Neural progenitor cell (in vitro differentiated cells): Measurements from ENCODE around the gene USP44. TPM values are rescaled to one million over a fixed set of nuclear protein-coding genes. Genes with fewer than 3 reads are reported as not detected.

Experiments
- DNase-seq: peaks from one replicate; pipeline ENCODE4 v3.0.0-alpha.2; 2016; ENCODE audit warnings: low spot score
- H2AFZ ChIP-seq: fragments of 200-600 bp; sonication (generic); replicated peaks from 2 replicates; pipeline ENCODE4 v1.6.1; 2016; ENCODE audit warnings: antibody characterized with exemption
- H3F3A ChIP-seq: fragments of 200-600 bp; sonication (generic); 2 replicates; pipeline ENCODE4 v1.6.1; 2016; ENCODE audit warnings: antibody characterized with exemption, low read depth
- H3K27ac ChIP-seq: fragments of 200-600 bp; sonication (generic); 2 replicates; pipeline ENCODE4 v1.5.1; 2016; ENCODE audit warnings: mild to moderate bottlenecking
- H3K27me3 ChIP-seq: fragments of 200-600 bp; sonication (generic); 2 replicates; pipeline ENCODE4 v1.6.1; 2016; ENCODE audit warnings: mild to moderate bottlenecking, moderate library complexity
- H3K36me3 ChIP-seq: fragments of 200-600 bp; sonication (generic); 2 replicates; pipeline ENCODE4 v1.5.1; 2016
- H3K4me1 ChIP-seq: fragments of 200-600 bp; sonication (generic); 2 replicates; pipeline ENCODE4 v1.6.1; 2016; ENCODE audit warnings: mixed run types
- H3K4me2 ChIP-seq: fragments of 200-600 bp; sonication (generic); 2 replicates; pipeline ENCODE4 v1.6.1; 2016
- H3K4me3 ChIP-seq: fragments of 200-600 bp; sonication (generic); 2 replicates; pipeline ENCODE4 v1.5.1; 2016
- H3K79me2 ChIP-seq: fragments of 200-600 bp; sonication (generic); 2 replicates; pipeline ENCODE4 v1.6.1; 2016; ENCODE audit warnings: low read depth
- H3K9ac ChIP-seq: fragments of 200-600 bp; sonication (generic); 2 replicates; pipeline ENCODE4 v1.6.1; 2016
- H3K9me3 ChIP-seq: fragments of 200-600 bp; sonication (generic); 2 replicates; pipeline ENCODE4 v1.5.1; 2016; ENCODE audit warnings: low read depth
- H4K20me1 ChIP-seq: fragments of 200-600 bp; sonication (generic); 2 replicates; pipeline ENCODE4 v1.6.1; 2016; ENCODE audit warnings: low read depth
- H3K27ac Mint-ChIP-seq: 3 replicates; pipeline ENCODE4 v1.8.0; 2021; ENCODE audit warnings: mixed read lengths
- H3K27me3 Mint-ChIP-seq: 2 replicates; pipeline ENCODE4 v1.8.0; 2022; ENCODE audit warnings: low read depth, mild to moderate bottlenecking, inconsistent platforms, moderate library complexity, mixed read lengths; ENCODE audit not compliant: insufficient read depth
- H3K36me3 Mint-ChIP-seq: 3 replicates; pipeline ENCODE4 v1.8.0; 2021; ENCODE audit warnings: mixed read lengths
- H3K4me1 Mint-ChIP-seq: 3 replicates; pipeline ENCODE4 v1.8.0; 2021; ENCODE audit warnings: mixed read lengths
- H3K4me3 Mint-ChIP-seq: 3 replicates; pipeline ENCODE4 v1.8.0; 2021; ENCODE audit warnings: mild to moderate bottlenecking, moderate library complexity, mixed read lengths
- H3K9me3 Mint-ChIP-seq: 3 replicates; pipeline ENCODE4 v1.8.0; 2020; ENCODE audit warnings: mixed read lengths
- CTCF ChIP-seq: fragments of 200-600 bp; sonication (generic); IDR thresholded peaks from 2 replicates; pipeline ENCODE4 v1.5.1; 2017; ENCODE audit warnings: antibody characterized with exemption, mild to moderate bottlenecking
- EZH2 ChIP-seq: fragments of 200-600 bp; sonication (generic); IDR thresholded peaks from 2 replicates; pipeline ENCODE4 v1.6.1; 2017; ENCODE audit warnings: antibody characterized with exemption, mild to moderate bottlenecking, moderate library complexity
- EZH2phosphoT487 ChIP-seq: fragments of 200-600 bp; sonication (generic); IDR thresholded peaks from 2 replicates; pipeline ENCODE4 v1.6.1; 2017; ENCODE audit warnings: antibody characterized with exemption
- total RNA-seq: library from RNA; depleted of rRNA; stranded (reverse); fragments of >200 nt; gene quantifications from 2 replicates; pipeline ENCODE4 v1.2.3, GENCODE V29; 2015; ENCODE audit warnings: low replicate concordance

Gene USP44
- total RNA-seq, 1 donor from 2014 or later: 79.4 TPM

GRCh38 chr12:95543305-95543704 lies 8.0 kb downstream of the USP44 start:
- Histone ChIP-seq H3K79me2 (peaks cover 98% of the 10 kb centered on the region), H3K4me3 (no peak overlapping the region), H3K27ac (no peak overlapping the region), H3K9me3 (no peaks in the 10 kb centered on the region), H3K27me3 (no peaks in the 10 kb centered on the region), H3K36me3 (no peaks in the 10 kb centered on the region), H3F3A (peaks cover 43% of the 10 kb centered on the region), H3K9ac (no peak overlapping the region), H3K4me1 (peaks cover 37% of the 10 kb centered on the region), H4K20me1 (peaks cover 8% of the 10 kb centered on the region), H2AFZ (no peak overlapping the region), H3K4me2 (no peak overlapping the region)
- Mint-ChIP-seq H3K27me3 (peaks cover 3% of the 10 kb centered on the region), H3K27ac (no peak overlapping the region), H3K36me3 (peaks cover 5% of the 10 kb centered on the region), H3K4me3 (no peak overlapping the region), H3K4me1 (peaks cover 36% of the 10 kb centered on the region), H3K9me3 (no peaks in the 10 kb centered on the region)
- TF ChIP-seq EZH2phosphoT487: no peak
- TF ChIP-seq CTCF: no peak
- no peak for TF ChIP-seq EZH2
- DNase-seq: no peak

- H3K27ac Mint-ChIP-seq: no peak overlapping the region
- TF ChIP-seq EZH2phosphoT487 (no peak), CTCF (no peak), EZH2 (no peak)
- H3K4me1 Mint-ChIP-seq: peaks cover 26% of the 10 kb centered on the region
- peaks cover 29% of the 10 kb centered on the region for H3K4me1 ChIP-seq
- H3K27me3 Mint-ChIP-seq: no peaks in the 10 kb centered on the region
- no peaks in the 10 kb centered on the region for H3K9me3 ChIP-seq
- peaks cover 24% of the 10 kb centered on the region for H3F3A ChIP-seq
- no peak overlapping the region for H2AFZ ChIP-seq
- H3K4me3 Mint-ChIP-seq: no peak overlapping the region
- no peaks in the 10 kb centered on the region for H3K9me3 Mint-ChIP-seq
- no peaks in the 10 kb centered on the region for H3K36me3 ChIP-seq
- H3K36me3 Mint-ChIP-seq: peaks cover 5% of the 10 kb centered on the region
- H3K79me2 ChIP-seq: peaks cover 96% of the 10 kb centered on the region
- no peak overlapping the region for H3K27ac ChIP-seq
- H3K9ac ChIP-seq: no peak overlapping the region
- no peak overlapping the region for H3K4me3 ChIP-seq
- H3K4me2 ChIP-seq: no peak overlapping the region
- H3K27me3 ChIP-seq: no peaks in the 10 kb centered on the region
- peaks cover 19% of the 10 kb centered on the region for H4K20me1 ChIP-seq
- no peak for DNase-seq
Measured at GRCh38 chr12:95541436-95541835, 9.8 kb downstream of the USP44 start.

DNA sequence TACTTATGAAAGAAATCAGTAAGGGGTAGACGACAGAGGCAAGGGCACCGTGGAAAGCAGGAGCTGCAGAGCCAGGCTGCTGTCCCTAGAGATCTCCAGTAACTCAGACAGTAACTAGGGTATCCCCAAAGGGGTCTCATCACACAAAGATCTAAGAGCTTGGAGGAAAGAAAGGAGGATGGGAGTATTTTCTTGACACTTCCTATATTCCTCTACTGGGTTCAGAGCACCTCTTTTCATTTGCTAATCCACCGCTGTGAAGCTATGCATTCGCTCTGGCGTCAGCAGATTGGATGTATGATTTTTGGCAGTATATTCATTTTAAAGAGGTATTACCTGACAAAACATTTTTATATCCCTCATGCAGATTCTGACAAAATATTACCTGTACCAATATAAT lies 12.6 kb downstream of the USP44 start:
- H2AFZ ChIP-seq: no peak overlapping the region
- H3K27ac Mint-ChIP-seq: peak overlapping the region; percentile 52
- H3K4me3 Mint-ChIP-seq: no peak overlapping the region
- H3K27ac ChIP-seq: no peak overlapping the region
- no peaks in the 10 kb centered on the region for H3K9me3 ChIP-seq
- peaks cover 15% of the 10 kb centered on the region for H3K4me1 Mint-ChIP-seq
- no peaks in the 10 kb centered on the region for H3K27me3 ChIP-seq
- no peak overlapping the region for H3K9ac ChIP-seq
- H3K9me3 Mint-ChIP-seq: no peaks in the 10 kb centered on the region
- peak overlapping the region; percentile 60 for H3K4me2 ChIP-seq
- TF ChIP-seq EZH2: no peak
- TF ChIP-seq EZH2phosphoT487: no peak
- TF ChIP-seq CTCF: no peak
- H3K27me3 Mint-ChIP-seq: no peaks in the 10 kb centered on the region
- no peak overlapping the region for H3K4me3 ChIP-seq
- H3F3A ChIP-seq: peaks cover 20% of the 10 kb centered on the region
- H3K79me2 ChIP-seq: peaks cover 97% of the 10 kb centered on the region
- H3K36me3 Mint-ChIP-seq: peaks cover 5% of the 10 kb centered on the region
- H3K36me3 ChIP-seq: no peaks in the 10 kb centered on the region
- no peak for DNase-seq
- H4K20me1 ChIP-seq: peaks cover 25% of the 10 kb centered on the region
- H3K4me1 ChIP-seq: peaks cover 11% of the 10 kb centered on the region
